Testis (tissue), 3 donors: ENCODE data around the gene PHF24. TPM values are rescaled to one million over a fixed set of nuclear protein-coding genes. Genes with fewer than 3 reads are reported as not detected.
"Not testable (repeated sequence)": the region's sequence is repeated elsewhere in the genome, so short reads cannot be mapped to it uniquely, and the experiment has no call there.

Experiments used
- DNase-seq: peaks from one replicate; pipeline ENCODE4 v3.0.0-alpha.2; 2019
- H3K27ac ChIP-seq, 2 donors: fragments of 200-600 bp; sonication (generic); one replicate each; pipeline ENCODE4 v1.5.1; 2019
- H3K27me3 ChIP-seq: fragments of 200-600 bp; sonication (generic); one replicate; pipeline ENCODE4 v1.5.1; 2019
- H3K36me3 ChIP-seq: fragments of 200-600 bp; sonication (generic); one replicate; pipeline ENCODE4 v1.5.1; 2017; ENCODE audit warnings: low read depth; ENCODE audit errors: missing control alignments
- H3K4me1 ChIP-seq: fragments of 200-600 bp; sonication (generic); one replicate; pipeline ENCODE4 v1.5.1; 2019
- H3K4me3 ChIP-seq, 2 donors: fragments of 200-600 bp; sonication (generic); one replicate each; pipeline ENCODE4 v1.5.1; 2017 to 2019
- H3K9me3 ChIP-seq: fragments of 200-600 bp; sonication (generic); one replicate; pipeline ENCODE4 v1.5.1; 2017
- POLR2A ChIP-seq: fragments of 450-650 bp; IDR thresholded peaks from one replicate; pipeline ENCODE4 v1.6.1; 2017; ENCODE audit warnings: antibody characterized with exemption, mild to moderate bottlenecking, moderate library complexity
- WGBS, 2 donors: methylation state at CpG; one replicate each; pipeline ENCODE4 v1.1.5; 2018; 5-methylcytosine and 5-hydroxymethylcytosine counted together
- intact Hi-C: fragments of 100-400 bp; cut with DNase I; formaldehyde crosslinking; loops from one replicate; pipeline ENCODE4 v1.15.1; 2023; ENCODE audit warnings: low total_unique reads
- polyA plus RNA-seq: library from polyadenylated mRNA; stranded (reverse); fragments of 350-450 nt; fragmentation: Illumina TruSeq; extraction: RNeasy Lipid Tissue Mini Kit (QIAGEN cat#74804); gene quantifications from one replicate; pipeline ENCODE4 v1.2.3, GENCODE V29; 2014; ENCODE audit warnings: low read depth, low replicate concordance; ENCODE audit not compliant: insufficient read depth
- total RNA-seq, 2 donors: library from RNA; depleted of rRNA; stranded (reverse); fragments of >200 nt; gene quantifications; one replicate each; pipeline ENCODE4 v1.2.3, GENCODE V29; 2016
- TF ChIP-seq, protein P1 (sequence below), 3 experiments: fragments of 450-650 bp in 2 of 3; fragments of 200-600 bp in 1 of 3; sonication (generic) in 1 of 3; IDR thresholded peaks; one replicate each; pipeline ENCODE4 v1.5.1; 2016 to 2019; ENCODE audit warnings: antibody characterized with exemption in 3 of 3, mild to moderate bottlenecking in 2 of 3, moderate library complexity in 1 of 3

The PHF24 gene
- total and polyA plus RNA-seq, 3 donors from 2014 or later = 44.8 to 132 (median 93.3) TPM

DNA sequence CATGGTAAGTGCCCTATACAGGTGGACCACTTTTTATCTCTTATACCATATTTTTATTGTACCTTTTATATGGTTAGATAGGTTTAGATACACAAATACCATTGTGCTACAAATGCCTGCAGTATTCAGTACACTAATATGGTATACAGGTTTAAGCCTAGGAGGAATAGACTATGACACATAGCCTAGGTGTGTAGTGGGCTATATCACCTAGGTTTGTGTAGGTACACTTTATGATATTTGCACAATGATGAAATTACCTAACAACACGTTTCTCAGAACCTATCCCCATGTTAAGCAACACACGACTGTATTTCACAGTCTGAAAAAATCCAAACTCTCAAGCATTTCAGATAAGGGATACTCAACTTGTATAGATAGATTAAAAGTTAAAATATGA is 9.6 kb upstream of the PHF24 start:
- DNase-seq = no peak
- Histone ChIP-seq H3K4me3 (no peak overlapping the region), H3K27me3 (no peaks in the 10 kb centered on the region), H3K27ac (no peak overlapping the region), H3K36me3 (no peaks in the 10 kb centered on the region), H3K9me3 (no peaks in the 10 kb centered on the region), H3K4me1 (peaks cover 7% of the 10 kb centered on the region)
- TF ChIP-seq POLR2A = no peak
- TF ChIP-seq, protein P1, sequence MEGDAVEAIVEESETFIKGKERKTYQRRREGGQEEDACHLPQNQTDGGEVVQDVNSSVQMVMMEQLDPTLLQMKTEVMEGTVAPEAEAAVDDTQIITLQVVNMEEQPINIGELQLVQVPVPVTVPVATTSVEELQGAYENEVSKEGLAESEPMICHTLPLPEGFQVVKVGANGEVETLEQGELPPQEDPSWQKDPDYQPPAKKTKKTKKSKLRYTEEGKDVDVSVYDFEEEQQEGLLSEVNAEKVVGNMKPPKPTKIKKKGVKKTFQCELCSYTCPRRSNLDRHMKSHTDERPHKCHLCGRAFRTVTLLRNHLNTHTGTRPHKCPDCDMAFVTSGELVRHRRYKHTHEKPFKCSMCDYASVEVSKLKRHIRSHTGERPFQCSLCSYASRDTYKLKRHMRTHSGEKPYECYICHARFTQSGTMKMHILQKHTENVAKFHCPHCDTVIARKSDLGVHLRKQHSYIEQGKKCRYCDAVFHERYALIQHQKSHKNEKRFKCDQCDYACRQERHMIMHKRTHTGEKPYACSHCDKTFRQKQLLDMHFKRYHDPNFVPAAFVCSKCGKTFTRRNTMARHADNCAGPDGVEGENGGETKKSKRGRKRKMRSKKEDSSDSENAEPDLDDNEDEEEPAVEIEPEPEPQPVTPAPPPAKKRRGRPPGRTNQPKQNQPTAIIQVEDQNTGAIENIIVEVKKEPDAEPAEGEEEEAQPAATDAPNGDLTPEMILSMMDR (IDR thresholded peaks at IDR 0.05) = no peak
- intact Hi-C loops = no loop called here
- 85 to 88% methylated on average over 2 of the region's 2 CpGs for WGBS, 2 donors

GRCh38 chr9:34954225-34954624 is 3.9 kb upstream of the PHF24 start:
- WGBS, 2 donors = 58 to 91% methylated on average over 2 of the region's 2 CpGs
- intact Hi-C loops = no loop called here
- no peak overlapping the region for H3K27ac ChIP-seq
- H3K27me3 ChIP-seq = no peaks in the 10 kb centered on the region
- DNase-seq = no peak
- TF ChIP-seq, protein P1 (IDR thresholded peaks at IDR 0.05) = no peak
- no peak for TF ChIP-seq POLR2A
- H3K9me3 ChIP-seq = no peaks in the 10 kb centered on the region
- peaks cover 20% of the 10 kb centered on the region for H3K4me1 ChIP-seq
- H3K4me3 ChIP-seq = no peak overlapping the region
- H3K36me3 ChIP-seq = no peaks in the 10 kb centered on the region

- intact Hi-C loops, H3K27me3 ChIP-seq, H3K36me3 ChIP-seq, H3K9me3 ChIP-seq, H3K4me3 ChIP-seq: not testable (repeated sequence)
- H3K27ac ChIP-seq = peak overlapping the region; percentile 50 to 79
- peaks cover 20% of the 10 kb centered on the region for H3K4me1 ChIP-seq
- peak; percentile 61 for DNase-seq
- WGBS, 2 donors = 64 to 89% methylated on average over 5 to 7 of the region's 7 CpGs
Measured at GRCh38 chr9:34956066-34956465, 2.0 kb upstream of the PHF24 start.

GRCh38 chr9:34956648-34957047 is 1.4 kb upstream of the PHF24 start:
- H3K36me3 ChIP-seq = no peaks in the 10 kb centered on the region
- WGBS, 2 donors = 66 to 83% methylated on average over 4 of the region's 4 CpGs
- DNase-seq = no peak
- no peaks in the 10 kb centered on the region for H3K27me3 ChIP-seq
- H3K27ac ChIP-seq = peak overlapping the region; percentile 50 to 79
- intact Hi-C loops = no loop called here
- no peaks in the 10 kb centered on the region for H3K9me3 ChIP-seq
- H3K4me3 ChIP-seq = no peak overlapping the region
- TF ChIP-seq, protein P1 (IDR thresholded peaks at IDR 0.05) = no peak
- no peak for TF ChIP-seq POLR2A
- H3K4me1 ChIP-seq = peaks cover 20% of the 10 kb centered on the region

- Histone ChIP-seq H3K27ac (peak overlapping the region; percentile 74 to 80), H3K9me3 (no peaks in the 10 kb centered on the region), H3K36me3 (no peaks in the 10 kb centered on the region), H3K4me1 (peaks cover 25% of the 10 kb centered on the region), H3K27me3 (no peaks in the 10 kb centered on the region), H3K4me3 (peak overlapping the region; percentile 54 to 69)
- WGBS, 2 donors = 7 to 11% methylated on average over 3 to 18 of the region's 21 CpGs
- TF ChIP-seq, protein P1 (IDR thresholded peaks at IDR 0.05) = no peak
- no peak for TF ChIP-seq POLR2A
- DNase-seq = no peak
- intact Hi-C loops = no loop called here
Measured at GRCh38 chr9:34958411-34958982, 412 bp downstream of the PHF24 start.
